DMS79 treated with DMSO at 0.1 percent for 48 hours (cell line): ENCODE data around the gene TRIO.

ENCODE experiments used
- DNase-seq: peaks from one replicate; lab custom pipeline; 2025; lab: John Stamatoyannopoulos, UW

Gene TRIO

GRCh38 chr5:14357851-14358250, 214.7 kb downstream of the TRIO start:
- no peak for DNase-seq

DNA sequence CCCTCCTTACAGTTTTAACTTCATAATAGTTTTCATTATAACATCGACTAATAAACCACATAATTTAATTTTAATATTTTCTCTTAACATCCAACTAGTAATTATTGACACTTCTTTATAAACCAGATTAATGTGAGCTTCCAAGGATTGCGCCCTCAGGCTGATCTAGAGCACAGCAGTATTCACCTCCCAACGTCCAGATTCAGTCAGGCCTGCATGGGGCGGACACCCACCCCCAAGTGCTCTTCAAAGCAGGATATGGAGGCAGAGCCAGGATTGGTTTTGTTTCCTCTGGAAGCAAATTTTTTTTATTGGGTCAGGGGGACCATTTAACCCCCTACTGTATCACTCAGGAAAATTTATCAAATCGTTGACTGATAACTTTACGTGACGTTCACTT, 215.4 kb downstream of the TRIO start:
- no peak for DNase-seq

- no peak for DNase-seq
These were observed 216.2 kb downstream of the TRIO start for GRCh38 chr5:14359069-14360043.

- DNase-seq: no peak
These were observed 219.3 kb downstream of the TRIO start for GRCh38 chr5:14362491-14362890.

GRCh38 chr5:14364096-14364495, 221.0 kb downstream of the TRIO start:
- no peak for DNase-seq

DNA sequence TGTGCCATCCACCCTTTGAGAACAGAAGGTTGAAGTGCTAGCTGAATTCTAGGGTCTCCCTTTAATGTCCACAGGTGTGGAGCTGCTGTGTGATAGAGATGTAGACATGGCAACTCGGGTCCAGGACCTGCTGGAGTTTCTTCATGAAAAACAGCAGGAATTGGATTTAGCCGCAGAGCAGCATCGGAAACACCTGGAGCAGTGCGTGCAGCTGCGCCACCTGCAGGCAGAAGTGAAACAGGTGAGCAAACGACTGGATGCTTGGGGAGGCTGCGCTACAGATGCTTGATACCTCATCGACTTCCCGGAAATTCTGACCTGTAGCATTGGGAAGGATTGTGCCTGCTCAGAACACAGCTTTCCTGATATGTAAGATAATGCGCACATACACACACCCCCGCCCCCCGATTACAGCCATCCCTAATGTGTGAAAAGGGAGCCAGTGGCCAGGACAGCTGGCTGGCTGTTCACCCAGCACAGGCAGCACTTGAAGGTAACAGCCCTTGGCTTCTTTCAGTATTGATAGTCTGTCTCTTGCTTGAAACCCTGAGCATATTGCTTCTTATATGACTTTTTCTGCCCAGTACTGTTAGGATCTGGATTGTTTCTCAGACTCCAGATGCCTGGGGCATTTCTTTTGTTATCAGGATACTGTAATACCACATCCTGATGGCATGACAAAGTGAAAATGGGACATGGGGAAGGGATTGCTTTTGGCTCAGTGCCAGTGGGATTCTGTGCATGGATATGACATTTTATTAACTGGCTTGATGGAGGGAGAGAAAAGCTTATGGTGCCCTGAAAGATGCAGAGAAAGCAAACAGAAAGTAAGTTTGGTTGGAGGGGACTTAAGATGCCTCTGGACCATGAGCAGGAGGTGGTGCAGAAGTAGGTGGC, 221.7 kb downstream of the TRIO start:
- no peak for DNase-seq

DNA sequence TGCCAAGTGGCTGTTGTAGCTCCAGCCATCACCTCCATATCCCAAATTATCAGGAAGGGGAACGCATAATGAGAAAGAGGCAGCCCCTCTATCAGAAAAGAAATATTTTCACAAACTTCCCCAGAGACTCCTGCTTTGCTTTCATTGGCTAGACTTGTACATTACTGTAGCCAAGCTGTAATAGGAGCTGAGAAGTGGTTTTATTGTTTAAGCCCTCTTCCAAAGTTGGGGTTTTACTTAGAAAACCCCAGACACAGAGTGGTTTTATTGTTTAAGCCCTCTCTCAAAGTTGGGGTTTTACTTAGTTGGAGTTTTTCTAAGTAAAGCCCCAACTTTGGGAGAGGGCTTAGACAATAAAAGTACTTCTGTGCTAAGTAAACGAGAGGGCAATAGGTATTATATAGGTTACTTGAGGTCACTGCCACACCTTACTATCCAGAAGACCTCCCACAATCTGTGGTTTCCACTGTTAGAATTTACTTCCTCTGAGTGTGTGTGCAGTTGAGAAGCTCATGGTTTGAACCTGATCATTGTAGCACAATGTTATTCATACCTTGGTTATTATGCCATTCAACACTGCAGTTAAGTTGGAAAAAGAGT, 222.8 kb downstream of the TRIO start:
- DNase-seq: no peak

DNA sequence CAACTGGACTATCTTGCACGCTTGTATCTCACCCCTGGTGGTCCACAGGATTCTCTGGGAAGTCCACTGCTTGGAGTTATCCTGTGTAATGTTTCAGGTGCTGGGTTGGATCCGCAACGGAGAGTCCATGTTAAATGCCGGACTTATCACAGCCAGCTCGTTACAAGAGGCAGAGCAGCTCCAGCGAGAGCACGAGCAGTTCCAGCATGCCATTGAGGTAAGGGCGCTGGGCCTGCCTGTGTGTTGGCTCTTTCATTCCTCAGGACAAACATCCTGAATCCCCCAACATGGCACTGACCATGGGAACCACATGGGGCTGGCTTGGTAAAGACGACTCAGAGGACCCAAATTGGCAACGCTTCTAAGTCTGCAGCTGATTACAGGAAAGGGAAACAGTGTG, 223.6 kb downstream of the TRIO start:
- DNase-seq: no peak

DNA sequence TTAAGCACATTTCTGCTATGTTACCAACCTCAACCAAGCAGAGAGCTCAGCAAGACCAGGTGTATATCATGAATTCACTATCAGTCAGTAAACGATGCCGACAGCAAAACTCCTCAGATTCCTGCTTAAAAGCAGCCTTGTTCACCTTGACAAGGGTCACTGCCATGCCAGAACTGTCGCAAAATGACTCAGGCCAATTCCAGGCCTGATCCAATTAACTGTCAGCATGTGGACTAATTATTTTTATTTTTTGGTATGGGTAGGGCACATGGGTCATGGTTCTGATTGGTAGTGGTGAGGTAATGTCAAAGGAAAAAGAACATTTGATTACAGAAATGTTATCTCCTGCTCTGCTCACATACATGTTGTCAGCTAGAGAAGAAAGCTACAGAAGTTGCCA, 224.2 kb downstream of the TRIO start:
- no peak for DNase-seq

GRCh38 chr5:14369780-14370179, 226.6 kb downstream of the TRIO start:
- no peak for DNase-seq

DNA sequence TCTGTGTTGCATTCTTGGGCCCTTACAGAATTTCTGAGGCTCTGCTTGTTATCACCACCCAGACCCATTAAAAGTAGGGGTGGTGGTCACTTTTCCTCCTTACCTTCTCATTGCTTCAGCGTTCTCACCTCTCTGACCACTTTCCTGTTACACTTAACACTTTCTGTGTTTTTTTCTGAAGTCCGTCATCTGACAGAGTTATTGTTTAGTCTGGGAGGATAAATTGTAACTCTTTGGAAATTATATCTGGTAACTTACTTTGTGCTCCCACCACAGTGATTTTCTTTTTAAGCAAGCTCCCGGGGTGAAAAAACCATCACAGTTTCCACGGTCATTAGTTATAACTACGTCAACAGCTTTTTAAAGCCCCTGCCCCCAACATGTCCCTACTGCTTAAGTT, 227.2 kb downstream of the TRIO start:
- no peak for DNase-seq

- no peak for DNase-seq
These were observed 230.5 kb downstream of the TRIO start for GRCh38 chr5:14373685-14374084.

DNA sequence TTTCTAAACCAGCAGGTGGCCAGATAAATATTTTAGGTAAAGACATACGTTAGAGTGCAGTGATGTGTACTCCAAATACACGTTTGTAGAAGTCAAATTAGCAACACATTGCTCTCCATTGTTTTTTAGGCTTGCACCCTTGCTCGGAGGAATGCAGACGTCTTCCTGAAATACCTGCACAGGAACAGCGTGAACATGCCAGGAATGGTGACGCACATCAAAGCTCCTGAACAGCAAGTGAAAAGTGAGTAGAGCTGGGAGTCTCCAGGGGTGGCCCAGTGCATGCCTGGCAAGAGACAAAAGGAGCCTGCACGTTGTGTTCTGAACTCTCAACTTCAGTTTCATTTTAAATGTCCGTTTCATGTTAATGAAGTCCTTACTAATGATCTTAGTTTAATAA, 231.0 kb downstream of the TRIO start:
- DNase-seq: no peak

GRCh38 chr5:14376789-14377188, 233.6 kb downstream of the TRIO start:
- no peak for DNase-seq

DNA sequence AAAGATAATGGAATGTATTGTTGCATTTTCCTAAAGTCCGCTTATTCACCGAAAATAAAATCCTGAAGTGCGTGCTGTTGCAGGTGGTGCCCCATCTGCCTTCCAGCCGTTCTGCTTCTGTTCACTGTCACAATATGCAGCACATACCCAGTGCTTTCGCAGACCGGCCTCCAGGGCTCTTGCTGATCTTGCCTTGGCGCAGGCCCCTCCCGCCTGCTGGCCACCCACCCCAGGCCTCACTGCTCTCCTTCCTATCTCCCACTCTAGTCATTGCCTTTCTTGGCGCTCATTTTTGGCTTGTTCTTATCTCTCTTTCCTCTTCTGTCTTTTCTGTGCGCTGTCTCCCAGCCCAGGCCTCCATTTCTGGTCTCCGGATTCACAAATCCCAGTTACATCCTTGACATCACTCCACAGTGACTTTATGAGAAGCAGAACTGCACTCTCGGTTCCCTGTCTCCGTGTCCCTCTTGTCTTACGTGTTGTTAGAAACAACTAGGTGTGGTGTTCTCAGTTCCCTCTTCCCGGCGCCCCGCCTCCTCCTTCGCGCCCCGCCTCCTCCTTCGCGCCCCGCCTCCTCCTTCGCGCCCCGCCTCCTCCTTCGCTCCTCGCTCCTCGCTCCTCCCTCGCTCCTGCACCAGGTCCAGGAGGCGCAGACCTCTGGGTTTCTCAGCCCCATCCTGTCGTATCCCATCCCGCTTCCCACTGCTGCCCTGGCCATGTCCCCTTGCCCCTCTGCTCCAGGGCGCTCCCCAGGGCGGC, 236.8 kb downstream of the TRIO start:
- DNase-seq: no peak

- no peak for DNase-seq
These were observed 237.6 kb downstream of the TRIO start for GRCh38 chr5:14380712-14381111.

- no peak for DNase-seq
These were observed 239.5 kb downstream of the TRIO start for GRCh38 chr5:14382640-14383039.

GRCh38 chr5:14383923-14384322, 240.8 kb downstream of the TRIO start:
- no peak for DNase-seq

DNA sequence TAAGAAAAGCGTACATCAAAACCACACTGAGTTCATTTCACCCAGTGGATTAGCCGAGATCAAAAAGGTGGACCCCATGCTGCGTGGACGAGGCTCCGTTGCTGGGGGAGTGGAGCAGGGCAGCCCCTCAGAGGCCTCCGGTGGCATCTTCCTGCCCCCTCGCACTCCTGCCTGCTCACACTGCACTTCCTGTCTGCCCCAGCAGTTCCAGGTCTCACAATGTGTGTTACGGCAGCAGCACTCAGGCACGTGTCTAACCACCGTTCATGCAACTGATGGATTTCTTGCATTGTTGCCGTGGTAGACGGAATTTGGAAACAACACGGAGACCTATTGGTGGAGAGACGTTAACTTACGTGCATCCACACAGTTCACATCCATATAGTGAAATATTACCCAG, 241.9 kb downstream of the TRIO start:
- no peak for DNase-seq

DNA sequence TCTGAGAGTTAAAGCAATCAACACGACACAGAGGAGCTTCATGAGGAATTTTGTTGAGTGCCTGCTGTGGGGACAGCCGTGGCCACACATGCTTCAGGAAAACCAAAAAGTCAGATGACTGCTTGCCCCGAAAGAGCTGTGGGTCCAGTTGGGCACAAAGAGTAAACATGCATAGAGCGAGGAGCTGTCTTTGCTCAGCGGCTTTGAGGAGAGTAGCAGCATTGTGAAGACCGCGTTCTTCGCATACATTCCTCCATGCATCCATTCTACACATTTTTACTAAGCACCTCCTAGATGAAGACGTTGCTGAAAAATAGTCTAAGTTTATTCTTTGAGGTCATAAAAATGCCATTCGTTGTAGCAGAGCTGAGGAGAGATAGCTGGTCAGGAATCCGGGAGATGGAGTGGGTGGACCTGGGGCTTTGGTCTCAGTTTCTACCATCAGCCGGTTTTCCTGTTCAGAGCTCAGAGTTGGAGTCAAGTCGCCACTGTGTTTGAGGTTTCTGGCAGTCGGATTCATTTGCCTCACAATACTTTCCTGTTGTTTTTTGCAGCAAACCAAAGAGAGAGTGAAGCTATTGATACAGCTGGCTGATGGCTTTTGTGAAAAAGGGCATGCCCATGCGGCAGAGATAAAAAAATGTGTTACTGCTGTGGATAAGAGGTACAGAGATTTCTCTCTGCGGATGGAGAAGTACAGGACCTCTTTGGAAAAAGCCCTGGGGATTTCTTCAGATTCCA, 243.9 kb downstream of the TRIO start:
- no peak for DNase-seq

DNA sequence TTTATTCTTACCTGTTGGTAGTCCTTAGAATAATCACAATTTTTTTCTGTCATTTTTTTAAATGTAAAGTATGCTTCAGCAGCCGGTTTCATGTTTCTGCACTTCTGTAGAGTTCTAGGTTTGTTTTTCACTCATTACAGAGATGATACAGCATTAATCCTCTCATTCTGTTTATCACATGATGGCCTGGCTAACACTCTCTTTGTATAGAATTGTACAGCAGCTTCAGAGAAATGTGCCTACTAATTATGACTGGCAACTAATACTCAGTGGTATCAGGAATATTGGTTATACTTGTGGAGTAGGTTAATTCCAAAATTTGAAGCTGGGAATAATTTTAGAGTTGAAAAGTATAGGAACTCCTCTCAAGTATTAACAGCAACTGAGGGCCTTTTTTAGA, 245.6 kb downstream of the TRIO start:
- no peak for DNase-seq
